Activated T-cell treated with anti-CD3 and anti-CD28 coated beads, Interleukin-2, amount 50 U/mL, for 1 hour (primary cell): ENCODE measurements around the gene VPS51.

ENCODE experiments used
- DNase-seq: peaks from one replicate; pipeline ENCODE4 v3.0.0-alpha.2; 2020

The VPS51 gene

DNA sequence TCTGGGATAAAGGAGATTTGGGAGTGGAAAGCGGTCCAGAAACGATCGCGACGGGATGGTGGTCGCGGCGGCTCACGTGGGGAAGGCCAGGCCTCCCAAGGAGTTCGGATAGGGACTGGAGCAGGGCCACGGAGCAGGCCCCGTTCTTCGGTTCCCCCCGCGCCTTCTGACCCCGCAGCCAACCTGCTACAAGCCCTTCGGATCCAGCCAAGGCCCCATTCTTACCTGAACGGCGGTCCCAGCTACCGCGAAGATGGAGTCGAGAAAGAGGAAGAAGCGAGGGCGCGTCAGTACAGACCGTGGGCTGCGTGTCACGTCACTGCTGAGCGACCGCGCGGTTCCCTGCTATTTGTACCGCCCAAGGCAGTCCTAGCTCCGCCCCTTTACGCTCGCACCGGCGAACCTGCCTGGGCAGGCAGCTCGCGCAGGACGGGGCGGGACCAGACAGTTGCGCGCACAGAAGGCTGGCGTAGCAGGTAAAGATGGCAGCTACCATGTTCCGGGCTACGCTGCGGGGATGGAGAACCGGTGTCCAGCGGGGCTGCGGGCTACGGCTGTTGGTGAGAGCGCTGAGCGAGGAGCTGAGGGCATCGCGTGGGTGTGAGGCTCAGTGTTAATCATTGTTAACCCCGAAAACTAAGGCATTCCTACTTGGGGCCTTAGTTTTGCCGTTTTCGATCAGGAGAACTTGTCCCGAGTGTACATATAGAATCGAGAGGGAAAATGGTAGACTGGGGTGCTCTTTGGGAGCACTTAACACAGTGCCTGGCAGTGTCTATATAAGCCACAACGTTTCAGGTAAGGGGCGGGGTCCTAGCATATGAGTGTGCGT, 26.1 kb downstream of the VPS51 start, which contains the start of the genes FAU and MRPL49:
TSS of gene FAU (minus strand) at position 270 of the 832 bp plus-strand sequence. CDS start 321 bp downstream, outside the sequence.
TSS of gene MRPL49 (plus strand) at position 457 of the 832 bp plus-strand sequence. CDS start at position 483, 26 bp downstream.
- peak; percentile 97 for DNase-seq

DNA sequence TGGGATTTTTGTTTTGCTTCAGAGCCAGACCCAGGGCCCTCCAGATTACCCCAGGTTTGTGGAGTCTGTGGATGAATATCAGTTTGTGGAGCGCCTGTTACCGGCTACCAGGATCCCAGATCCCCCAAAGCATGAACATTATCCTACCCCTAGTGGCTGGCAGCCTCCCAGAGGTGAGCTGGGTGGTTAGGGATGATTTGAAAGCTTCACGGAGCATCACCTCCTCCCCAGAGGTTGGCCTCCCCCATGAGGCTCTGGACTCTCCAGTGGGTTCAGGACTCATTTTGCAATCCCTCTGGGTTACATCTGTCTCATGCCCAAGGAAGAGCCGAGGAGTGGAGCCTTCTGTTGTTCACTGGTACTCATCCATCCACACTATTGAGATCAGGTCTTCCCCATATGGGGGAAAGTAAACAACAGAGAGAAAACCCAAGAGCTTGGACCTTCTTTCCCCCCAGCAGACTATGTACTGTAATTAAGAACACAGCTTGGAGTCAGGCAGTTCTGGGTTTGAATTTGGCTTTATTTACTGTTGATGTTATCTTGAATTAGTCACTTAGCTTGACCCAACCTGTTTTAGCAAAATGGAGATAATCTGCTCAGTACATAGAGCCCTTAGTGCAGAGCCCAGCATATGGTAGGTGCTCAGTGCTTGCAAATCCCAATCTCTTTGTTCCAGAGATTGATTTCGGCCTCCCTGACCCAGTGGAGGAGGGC, 28.6 kb downstream of the VPS51 start:
- DNase-seq: no peak

DNA sequence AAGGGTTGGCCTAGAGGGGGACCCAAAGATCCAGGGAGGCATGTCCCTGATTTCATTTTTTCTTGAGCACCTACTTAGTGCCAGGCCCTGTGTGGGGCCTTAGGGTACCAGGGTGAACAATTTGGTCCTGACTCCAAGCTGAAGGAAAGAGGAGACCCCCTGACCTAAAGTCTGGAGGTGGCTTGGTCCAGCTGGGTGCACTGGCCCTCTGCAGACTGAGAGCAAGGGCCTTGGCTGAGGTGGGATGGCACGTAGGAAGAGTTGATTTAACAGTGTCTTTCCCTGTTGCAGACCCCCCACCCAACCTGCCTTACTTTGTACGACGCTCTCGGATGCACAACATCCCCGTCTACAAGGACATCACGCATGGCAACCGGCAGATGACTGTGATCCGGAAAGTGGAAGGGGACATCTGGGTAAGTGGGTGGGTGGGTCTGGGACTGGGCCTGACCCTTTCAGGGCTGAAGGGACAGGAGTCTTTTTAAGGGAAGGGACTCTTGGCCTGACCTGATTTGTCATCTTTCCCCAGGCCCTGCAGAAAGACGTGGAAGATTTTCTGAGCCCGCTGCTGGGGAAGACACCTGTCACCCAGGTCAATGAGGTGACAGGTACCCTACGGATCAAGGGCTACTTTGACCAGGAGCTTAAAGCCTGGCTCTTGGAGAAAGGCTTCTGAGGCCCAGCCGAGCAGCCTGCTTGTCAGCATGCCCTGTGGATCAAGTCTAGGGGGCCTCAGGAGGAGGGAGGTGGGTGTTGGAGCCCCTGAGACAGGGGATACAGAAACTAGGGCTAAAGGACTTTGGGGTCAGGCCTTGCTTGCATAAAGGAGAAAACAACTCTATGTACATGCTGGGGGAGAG, 29.4 kb downstream of the VPS51 start:
- DNase-seq: no peak

DNA sequence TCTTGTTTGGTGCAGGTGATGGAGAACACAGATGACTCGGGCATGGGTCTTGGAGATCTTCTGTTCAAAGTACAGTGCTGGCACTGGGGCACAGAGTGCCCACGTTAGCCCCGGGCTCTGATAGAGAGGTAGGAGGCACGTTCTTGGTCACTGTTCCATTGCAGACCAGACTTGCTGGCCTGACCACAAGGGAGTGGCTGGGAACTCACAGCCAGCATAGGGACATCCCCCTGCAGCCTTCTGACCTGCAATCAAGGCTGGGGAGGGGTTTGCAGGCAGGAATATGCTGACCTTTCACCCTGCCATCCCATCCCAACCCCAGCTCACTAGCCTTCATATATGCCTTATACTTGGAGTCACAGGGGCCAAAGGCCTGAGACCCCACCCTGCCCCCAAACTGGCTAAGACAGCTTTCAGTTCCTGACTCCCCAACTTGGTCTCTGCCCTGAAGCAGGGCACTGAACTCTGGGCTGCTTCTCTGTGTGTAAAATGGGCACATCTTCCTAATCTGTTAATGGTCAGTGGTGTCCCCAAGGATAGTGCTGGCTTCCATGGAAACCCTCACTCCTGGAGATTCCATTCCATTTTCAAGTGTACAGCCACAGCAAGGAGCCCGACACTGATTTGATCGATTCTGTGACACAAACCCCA, 30.7 kb downstream of the VPS51 start:
- DNase-seq: no peak

DNA sequence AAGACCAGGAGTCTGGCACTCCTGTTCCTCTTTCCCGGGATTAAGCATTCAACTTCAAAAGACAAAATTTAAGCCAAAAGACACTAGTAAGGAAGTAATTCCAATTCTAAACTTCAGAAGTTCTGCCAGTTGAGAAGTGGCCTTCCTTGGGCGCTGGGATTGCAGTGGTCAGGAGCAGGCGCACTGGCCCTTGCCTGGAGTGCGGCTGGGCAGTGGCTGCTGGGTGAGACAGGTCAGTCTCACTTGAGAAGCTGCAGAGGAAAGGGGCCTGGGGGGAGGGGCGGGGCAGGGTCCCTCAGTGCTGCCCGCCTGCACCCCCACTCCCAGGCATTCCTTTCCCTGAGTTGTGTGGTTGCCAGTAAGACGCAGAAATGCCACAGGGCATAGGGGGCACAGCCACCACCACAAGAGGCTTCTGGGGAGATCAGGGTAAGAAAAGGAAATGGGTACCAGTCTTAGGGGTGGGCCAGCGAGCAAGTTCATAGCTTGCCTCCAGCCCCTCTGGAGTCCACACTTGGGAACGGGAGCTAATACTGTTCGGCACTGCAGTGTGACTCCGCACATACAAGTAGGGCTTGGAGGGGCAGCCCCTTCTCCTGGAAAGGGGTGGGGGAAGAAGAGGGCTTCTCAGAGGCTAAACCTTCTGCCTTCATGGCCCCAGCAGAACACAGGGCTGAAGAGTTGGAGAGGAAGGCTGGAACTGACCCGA, 31.6 kb downstream of the VPS51 start:
- peak; percentile 18 for DNase-seq

DNA sequence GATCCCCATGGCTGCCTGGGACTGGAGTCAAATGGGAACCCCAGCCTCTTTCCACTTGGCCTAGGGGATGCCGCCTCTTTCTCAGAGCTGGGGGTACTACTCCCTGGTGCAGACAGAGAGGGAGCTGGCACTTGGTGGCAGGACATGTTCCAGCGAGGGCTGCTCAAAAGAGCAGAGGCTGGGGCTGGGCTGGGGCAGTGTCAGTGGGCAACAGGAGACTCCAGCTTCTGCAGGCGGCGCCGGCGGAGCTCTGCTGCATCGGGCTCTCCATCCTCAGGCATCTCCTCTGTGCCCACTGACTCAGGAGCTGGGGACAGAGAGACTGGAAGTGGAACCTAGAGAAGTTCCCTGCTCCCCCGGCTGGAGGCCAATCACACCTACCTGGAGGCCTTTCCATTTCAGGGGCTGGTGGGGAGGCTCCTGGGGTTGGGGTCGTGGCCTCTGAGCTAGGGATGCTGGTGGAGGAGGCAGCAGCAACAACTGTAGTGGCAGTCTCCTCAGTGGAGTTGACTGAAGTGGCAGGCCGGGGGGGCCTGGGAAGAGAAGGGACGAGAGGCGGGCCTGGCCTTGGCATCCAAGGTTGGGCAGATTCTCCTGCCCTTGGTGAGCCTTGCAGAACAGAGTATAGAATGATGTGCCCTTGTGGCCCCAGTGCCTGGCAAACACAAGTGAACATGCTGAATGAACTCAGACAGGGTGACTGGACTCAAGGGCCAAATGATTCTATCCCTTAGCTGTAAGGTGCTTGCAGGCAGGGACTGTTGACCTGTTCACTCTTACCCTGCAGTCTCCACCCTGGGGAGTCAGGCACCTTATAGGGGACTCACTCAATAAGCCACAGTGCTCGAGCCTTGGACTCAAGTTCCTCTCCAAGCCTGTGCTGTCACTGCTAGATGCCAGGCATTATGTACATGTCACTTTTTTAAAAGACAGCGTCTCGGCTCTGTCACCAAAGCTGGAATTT, 32.5 kb downstream of the VPS51 start:
- peak; percentile 18 for DNase-seq

DNA sequence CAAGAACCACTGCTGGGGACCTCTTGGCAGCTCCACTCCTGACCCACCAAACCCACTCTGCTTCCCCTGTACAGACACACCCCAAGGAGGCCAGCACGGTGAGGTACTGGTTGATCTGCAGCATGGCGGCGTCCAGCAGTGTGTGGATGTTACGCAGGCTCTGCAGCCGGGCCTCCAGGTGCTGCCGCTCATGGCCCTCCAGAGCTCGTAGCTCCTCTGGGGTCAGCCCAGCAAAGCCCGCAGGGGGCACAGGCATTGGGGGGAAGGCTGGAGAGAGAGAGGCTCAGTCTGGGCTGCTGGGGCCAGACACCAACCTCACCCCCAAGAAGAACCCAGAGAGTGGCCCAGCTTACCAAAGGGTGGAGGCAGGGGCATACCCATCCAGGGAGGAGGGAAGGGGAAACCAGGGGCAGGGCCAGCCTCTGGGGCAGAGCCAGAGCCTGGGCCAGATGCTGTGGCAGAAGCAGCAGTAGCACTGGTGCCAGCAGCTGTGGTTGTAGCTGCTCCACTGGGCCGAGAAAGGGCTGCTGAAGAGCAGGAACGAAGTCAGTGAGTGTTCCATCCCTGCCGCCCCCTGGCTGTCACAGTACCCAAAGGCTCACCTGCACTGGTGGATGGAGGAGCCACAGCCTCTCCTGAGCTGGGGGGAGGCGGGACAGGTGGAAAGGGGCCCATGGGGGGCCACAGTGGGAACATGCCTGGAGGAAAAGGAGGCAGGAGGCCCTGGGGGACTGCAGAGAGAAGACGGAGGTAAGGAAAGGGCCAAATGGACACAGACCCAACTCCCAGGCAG, 33.8 kb downstream of the VPS51 start:
- DNase-seq: peak; percentile 18

DNA sequence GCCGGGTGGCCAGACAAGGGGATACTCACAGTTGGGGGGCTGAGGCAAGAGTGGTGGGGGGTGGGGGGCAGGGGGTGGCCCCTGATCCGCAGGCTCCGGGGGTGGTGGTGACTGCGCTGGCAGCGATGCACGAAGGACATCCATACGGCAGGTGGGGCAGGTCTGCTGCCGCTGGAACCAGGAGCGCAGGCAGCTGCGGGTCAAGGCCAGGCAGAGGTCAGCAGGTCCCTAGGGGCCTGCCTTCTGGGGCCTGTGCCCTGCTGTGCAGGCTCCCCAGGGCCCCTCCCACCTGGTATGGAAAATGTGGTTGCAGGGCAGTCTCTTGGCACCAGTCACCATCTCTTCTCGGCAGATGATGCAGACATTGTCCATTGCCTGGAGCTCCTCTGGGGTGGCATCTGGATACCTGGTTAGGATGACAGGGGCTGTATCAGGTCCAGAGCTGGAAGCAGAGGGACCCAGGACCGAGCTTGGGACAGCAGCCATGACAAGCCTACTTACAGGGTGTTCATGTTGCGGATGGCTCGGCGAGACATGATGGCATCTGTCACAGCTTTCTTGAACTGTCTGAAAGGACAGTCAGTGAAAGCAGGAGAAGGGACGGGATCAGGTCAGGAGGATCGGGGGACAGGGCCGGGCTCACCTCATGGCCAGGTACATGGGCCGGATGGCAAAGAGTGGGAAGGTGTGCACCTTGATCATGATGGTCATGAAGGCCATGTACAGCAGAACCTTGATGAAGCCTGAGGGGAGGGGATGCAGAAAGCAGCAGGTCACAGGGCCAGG, 34.8 kb downstream of the VPS51 start:
- DNase-seq: peak; percentile 16

DNA sequence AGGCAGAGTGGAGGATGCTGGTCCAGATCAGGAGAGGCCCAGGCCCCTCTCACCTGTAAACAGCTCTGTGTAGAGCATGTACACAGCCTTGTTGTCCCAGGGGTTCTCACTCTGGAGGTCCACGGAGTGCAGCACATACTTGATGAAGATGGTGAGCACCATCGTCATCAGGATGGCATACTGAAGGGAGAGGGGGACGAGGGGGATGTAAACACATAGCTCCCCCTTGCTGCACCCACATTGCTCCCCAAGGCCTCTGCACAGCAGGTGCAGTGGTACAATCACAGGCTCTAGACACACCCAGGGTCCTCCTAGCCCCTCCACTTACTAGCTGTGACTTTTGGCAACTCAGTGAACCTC, 35.4 kb downstream of the VPS51 start:
- DNase-seq: peak; percentile 15

DNA sequence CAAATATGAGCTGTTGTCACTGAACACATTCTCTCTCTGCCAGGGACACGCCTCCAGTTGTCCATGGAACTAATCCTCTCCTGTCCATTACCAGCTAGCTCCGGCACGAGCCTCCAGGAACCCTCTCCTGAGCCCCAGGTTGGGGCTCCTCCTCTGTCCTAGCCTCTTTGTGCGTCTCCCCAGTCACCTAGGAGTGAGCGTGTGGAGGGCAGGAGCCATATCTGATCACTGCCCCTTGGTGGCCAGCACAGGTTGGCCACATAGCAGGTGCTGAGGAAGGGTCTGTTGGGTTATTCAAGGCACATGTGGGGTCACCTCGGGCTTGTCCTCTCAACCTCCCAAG, 35.9 kb downstream of the VPS51 start:
- peak; percentile 15 for DNase-seq

DNA sequence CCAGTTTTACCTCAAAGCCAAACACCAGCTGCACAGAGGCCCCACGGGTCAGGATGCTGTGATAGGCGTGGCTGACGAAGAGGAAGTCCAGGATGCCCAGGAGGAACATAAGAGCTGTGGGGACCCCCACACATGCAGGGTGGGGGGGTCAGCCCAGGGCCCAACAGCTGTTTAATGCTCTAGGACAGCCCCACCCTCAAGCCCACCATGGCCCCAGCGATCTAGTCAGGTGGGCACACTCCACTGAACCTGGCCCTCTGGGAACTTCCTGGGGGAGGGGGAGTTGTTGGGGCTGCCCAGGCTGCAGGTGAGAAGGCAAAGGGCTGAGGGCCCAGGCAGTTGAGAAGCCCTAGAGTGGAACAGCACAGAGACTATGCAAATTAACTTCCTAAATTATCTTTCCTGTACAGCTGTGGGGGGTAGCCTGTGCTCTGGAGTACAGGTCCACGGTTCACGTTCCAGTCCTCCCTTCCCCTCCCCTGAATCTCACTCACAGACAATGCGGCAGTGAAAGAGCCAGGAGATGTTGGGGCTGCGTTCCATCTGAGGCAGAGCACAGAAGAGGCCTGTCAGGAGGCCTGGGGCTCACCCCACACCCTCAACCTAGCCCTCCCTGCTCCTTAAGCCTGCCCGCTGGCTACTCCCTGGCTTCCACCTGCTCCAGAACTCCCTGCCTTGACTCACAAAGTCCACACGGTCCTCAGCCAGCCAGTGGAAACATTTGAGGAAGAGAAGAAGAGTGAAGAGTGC, 36.4 kb downstream of the VPS51 start:
- DNase-seq: peak; percentile 15

DNA sequence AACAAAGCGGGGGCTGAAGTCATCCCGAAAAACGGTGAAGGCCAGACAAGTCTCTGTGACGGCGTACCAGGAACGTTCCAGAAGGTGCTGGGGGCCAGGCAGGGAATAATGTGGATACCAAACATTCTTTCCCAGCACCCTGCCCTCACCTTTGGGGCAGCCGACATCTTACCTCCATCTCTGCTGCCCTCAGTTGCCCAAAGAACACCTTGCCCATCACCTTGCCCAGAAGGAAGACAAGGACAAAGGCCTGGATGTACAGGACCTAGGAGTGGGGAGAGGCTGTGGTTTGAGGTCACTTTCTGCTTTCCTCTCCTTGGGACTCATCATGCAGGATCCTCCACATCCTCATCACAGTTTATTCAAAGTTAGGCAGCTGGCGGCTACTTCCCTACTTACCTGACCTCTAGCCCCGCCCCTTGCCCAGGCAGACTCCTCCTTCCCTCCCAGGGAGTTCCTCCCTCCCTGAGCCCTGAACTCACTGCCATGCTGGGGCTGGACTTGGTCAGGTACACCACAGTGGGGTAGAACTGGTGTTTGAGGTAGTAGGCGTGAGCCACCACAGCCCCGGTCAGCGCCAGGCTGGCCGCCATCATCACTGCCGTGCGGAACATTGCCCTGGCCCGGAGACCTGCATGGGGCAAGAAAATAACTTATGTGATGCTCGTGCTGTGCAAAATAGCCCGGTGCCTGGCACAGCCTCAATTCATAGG, 37.1 kb downstream of the VPS51 start:
- peak; percentile 55 for DNase-seq

DNA sequence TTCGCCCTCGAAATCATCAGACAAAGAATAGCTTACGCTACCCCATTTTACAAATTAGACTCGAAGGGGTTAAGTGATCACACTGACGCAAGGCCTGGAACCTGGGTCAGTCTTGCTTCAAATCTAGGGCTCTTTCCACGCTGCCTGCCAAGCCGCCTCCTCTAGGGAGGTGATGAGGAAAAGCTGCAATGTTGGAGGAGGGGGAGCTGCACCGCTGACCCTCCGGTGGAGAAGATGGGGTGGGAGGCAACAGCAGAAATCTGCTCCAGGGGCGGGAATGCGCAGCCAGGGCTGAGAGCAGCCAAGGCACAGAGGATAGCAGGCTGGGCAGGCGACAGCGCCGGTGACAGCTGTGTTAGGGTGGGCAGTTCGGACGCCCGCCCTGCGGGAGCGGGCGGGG, 37.7 kb downstream of the VPS51 start:
- DNase-seq: no peak

DNA sequence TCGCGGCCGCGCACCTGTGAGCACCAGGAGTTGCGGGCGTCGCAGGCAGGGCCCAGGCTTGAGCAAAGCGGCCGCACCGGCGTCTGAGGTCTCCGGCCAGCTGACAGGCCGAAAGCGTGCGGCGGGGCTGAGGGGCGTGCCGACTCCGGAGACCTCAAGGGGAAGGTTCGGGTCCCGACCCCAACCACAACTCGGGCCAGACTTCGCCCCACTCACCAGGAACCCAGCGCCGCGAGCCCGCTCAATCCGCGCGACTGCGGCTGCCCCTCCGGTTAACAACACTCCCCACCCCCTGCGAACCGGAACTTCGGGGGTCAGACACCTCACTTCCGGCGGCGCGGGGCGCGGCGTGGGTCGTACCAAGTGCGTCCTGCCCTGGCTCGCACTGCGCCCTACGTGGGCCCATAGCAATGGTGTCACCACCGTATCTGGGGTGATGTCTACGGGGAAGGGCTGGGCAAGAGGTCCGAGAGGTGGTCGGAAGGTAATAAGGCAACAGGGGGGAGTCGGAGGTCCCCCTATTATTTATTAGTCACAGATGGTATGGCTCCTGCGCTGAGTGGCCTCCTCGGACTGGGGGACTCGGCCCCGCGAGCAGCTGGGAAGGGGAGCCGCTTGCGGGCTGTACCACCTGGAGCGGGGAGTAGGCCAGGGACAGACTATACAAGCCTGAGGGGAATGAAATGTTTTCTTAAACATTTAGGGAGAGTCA, 38.4 kb downstream of the VPS51 start, which contains the start of gene SYVN1:
TSS of gene SYVN1 (minus strand) at position 280 of the 712 bp plus-strand sequence. CDS start 918 bp downstream, outside the sequence.
- DNase-seq: peak; percentile 93

DNA sequence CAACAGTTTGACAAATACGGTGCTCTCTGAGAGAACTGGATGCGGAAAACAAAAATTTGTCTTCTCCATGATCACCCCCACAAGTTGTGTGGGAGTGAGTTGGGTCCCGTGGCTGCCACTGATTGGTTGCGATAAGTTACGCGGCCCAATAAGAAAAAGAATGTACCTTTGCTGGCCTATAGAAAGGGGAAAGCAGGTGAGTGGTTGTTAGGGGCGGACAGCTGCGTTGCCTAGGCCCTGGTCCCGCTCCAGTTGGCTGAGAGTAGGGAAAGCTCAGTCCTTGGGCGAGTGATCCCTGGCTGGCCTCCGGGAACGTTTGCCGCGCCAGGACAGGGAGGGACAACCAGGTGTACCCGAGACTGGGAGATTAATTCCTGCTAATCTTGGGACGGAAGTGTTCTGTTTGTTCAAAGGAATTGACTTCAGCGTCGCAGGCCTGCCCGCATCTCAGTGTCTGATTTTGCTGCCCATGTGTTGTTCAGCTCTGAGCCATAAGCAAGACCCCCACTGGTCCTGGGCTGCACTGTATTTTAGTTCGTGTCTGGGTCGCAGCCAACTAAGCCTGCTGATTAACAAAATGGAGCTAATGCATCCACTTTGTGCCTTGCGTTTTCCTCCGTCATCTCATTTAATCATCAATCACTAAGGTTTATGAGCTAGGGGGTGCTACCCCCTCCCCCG, 39.1 kb downstream of the VPS51 start:
- peak; percentile 78 for DNase-seq

DNA sequence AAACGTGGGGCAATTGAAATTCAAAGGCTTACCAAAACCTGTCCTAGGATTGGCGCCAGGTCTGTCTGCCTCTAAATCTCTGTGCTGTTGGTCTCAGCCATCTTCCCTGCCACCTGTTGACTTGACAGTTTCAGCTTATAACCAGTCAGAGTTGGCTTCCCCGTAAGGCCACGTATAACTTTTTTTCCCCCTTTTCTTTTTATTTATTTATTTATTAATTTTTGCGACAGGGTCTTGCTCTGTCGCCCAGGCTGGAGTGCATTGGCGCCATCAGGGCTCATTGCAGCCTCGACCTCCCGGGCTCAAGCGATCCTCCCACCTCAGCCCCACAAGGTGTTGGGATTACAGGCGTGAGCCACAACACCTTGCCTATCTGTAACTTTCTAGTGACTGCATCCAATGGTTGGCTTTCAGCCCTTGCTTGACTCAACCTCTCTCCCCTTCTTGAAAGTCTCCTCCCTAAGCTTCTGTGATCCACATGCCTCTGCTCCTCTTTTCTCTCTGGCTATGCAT, 39.7 kb downstream of the VPS51 start:
- DNase-seq: no peak
